CD14-positive monocyte (primary cell): Measurements from ENCODE around the gene CORT. TPM values are rescaled to one million over a fixed set of nuclear protein-coding genes. Genes with fewer than 3 reads are reported as not detected.

ENCODE experiments used
- DNase-seq, 3 donors: peaks; one replicate each; pipeline ENCODE4 v3.0.0-alpha.2; 2011 to 2022
- H2AFZ ChIP-seq: 2 replicates; pipeline ENCODE4 v1.6.0; 2012; ENCODE audit warnings: mild to moderate bottlenecking, low read depth, low read length, inconsistent platforms; ENCODE audit not compliant: insufficient read depth, poor library complexity, severe bottlenecking
- H3K27ac ChIP-seq, 2 donors: 1 replicate in 1 of 2; 2 replicates in 1 of 2; pipeline ENCODE4 v1.5.1; 2012 to 2013; ENCODE audit warnings: low read length in 2 of 2, control low read depth in 1 of 2, inconsistent platforms in 1 of 2, low read depth in 1 of 2, mild to moderate bottlenecking in 1 of 2
- H3K27me3 ChIP-seq, 2 donors: one replicate each; pipeline versions ENCODE4 v1.6.0 to v1.6.1; 2011 to 2013; ENCODE audit warnings: low read length in 2 of 2; ENCODE audit not compliant: control insufficient read depth in 2 of 2, insufficient read depth in 2 of 2
- H3K36me3 ChIP-seq, 2 donors: replicated peaks in 1 of 2; 1 replicate in 1 of 2; 2 replicates in 1 of 2; pipeline versions ENCODE4 v1.5.1 to v1.6.1; 2012 to 2013; ENCODE audit warnings: low read length in 2 of 2, control low read depth in 1 of 2, inconsistent platforms in 1 of 2, mild to moderate bottlenecking in 1 of 2; ENCODE audit not compliant: insufficient read depth in 2 of 2, control insufficient read depth in 1 of 2
- H3K4me1 ChIP-seq, 2 donors: 1 replicate in 1 of 2; 2 replicates in 1 of 2; pipeline versions ENCODE4 v1.5.1 to v1.6.1; 2012 to 2013; ENCODE audit warnings: low read length in 2 of 2, control low read depth in 1 of 2, inconsistent platforms in 1 of 2, mild to moderate bottlenecking in 1 of 2, moderate library complexity in 1 of 2; ENCODE audit not compliant: insufficient read depth in 2 of 2, control insufficient read depth in 1 of 2
- H3K4me2 ChIP-seq: replicated peaks from 2 replicates; pipeline ENCODE3; 2012; ENCODE audit warnings: low read length, moderate library complexity, mild to moderate bottlenecking; ENCODE audit not compliant: poor library complexity, severe bottlenecking; ENCODE audit errors: extremely low read depth
- H3K4me3 ChIP-seq, 3 experiments: fragments of 200-600 bp in 1 of 3; sonication (generic) in 1 of 3; replicated peaks in 1 of 3; 1 replicate in 2 of 3; 2 replicates in 1 of 3; pipeline ENCODE4 v1.5.1; 2011 to 2013; ENCODE audit warnings: low read length in 3 of 3, mild to moderate bottlenecking in 3 of 3, control low read depth in 2 of 3, low read depth in 2 of 3, inconsistent platforms in 1 of 3, moderate library complexity in 1 of 3
- H3K79me2 ChIP-seq: 2 replicates; pipeline ENCODE4 v1.6.0; 2012; ENCODE audit warnings: mild to moderate bottlenecking, control low read depth, inconsistent platforms, low read length, moderate library complexity; ENCODE audit not compliant: insufficient read depth
- H3K9ac ChIP-seq: 2 replicates; pipeline ENCODE4 v1.6.0; 2017; ENCODE audit warnings: low read length, mild to moderate bottlenecking; ENCODE audit not compliant: insufficient read depth, poor library complexity, severe bottlenecking
- H3K9me3 ChIP-seq, 2 donors: replicated peaks in 1 of 2; 1 replicate in 1 of 2; 2 replicates in 1 of 2; pipeline versions ENCODE4 v1.5.1 to v1.6.1; 2012 to 2013; ENCODE audit warnings: low read length in 2 of 2, control low read depth in 1 of 2; ENCODE audit not compliant: control insufficient read depth in 1 of 2, insufficient read depth in 1 of 2
- H4K20me1 ChIP-seq: 2 replicates; pipeline ENCODE4 v1.6.0; 2012; ENCODE audit warnings: mild to moderate bottlenecking, low read length, control low read depth, moderate library complexity; ENCODE audit not compliant: insufficient read depth
- H3K27ac Mint-ChIP-seq, 7 donors: one replicate each; pipeline ENCODE4 v1.8.0; 2020; ENCODE audit warnings: mild to moderate bottlenecking in 7 of 7, mixed read lengths in 7 of 7, moderate library complexity in 6 of 7, inconsistent platforms in 2 of 7
- H3K27me3 Mint-ChIP-seq, 3 donors: one replicate each; pipeline ENCODE4 v1.8.0; 2021 to 2022; ENCODE audit warnings: low read depth in 3 of 3, mild to moderate bottlenecking in 3 of 3, mixed read lengths in 3 of 3, moderate library complexity in 3 of 3, inconsistent platforms in 1 of 3
- H3K36me3 Mint-ChIP-seq, 2 donors: one replicate each; pipeline ENCODE4 v1.8.0; 2020; ENCODE audit warnings: mixed read lengths in 2 of 2, inconsistent platforms in 1 of 2, mild to moderate bottlenecking in 1 of 2
- H3K4me1 Mint-ChIP-seq: one replicate; pipeline ENCODE4 v1.8.0; 2020; ENCODE audit warnings: mild to moderate bottlenecking, mixed read lengths
- H3K4me3 Mint-ChIP-seq, 2 donors: one replicate each; pipeline ENCODE4 v1.8.0; 2020; ENCODE audit warnings: mild to moderate bottlenecking in 2 of 2, mixed read lengths in 2 of 2, moderate library complexity in 1 of 2
- H3K9me3 Mint-ChIP-seq, 7 donors: one replicate each; pipeline ENCODE4 v1.8.0; 2020 to 2022; ENCODE audit warnings: mixed read lengths in 7 of 7, mild to moderate bottlenecking in 6 of 7, moderate library complexity in 6 of 7, inconsistent platforms in 2 of 7
- CTCF ChIP-seq: fragments of 200-600 bp; IDR thresholded peaks from one replicate; pipeline ENCODE4 v1.8.0; 2022; ENCODE audit warnings: antibody characterized with exemption, mild to moderate bottlenecking
- WGBS: methylation state at CpG from one replicate; pipeline ENCODE4 v1.1.5; 2013; ENCODE audit warnings: missing lambda C conversion rate; ENCODE audit not compliant: insufficient coverage; 5-methylcytosine and 5-hydroxymethylcytosine counted together
- intact Hi-C, 2 donors: fragments of 100-400 bp; cut with micrococcal nuclease; formaldehyde crosslinking; loops; one replicate each; pipeline versions ENCODE4 v1.15.0 to v1.15.1; 2023
- polyA plus RNA-seq, 3 donors: library from polyadenylated mRNA; depleted of rRNA in 1 of 3; unstranded in 2 of 3; stranded (reverse) in 1 of 3; fragments of 300-500 nt in 2 of 3; fragments of >200 nt in 1 of 3; fragmentation: Illumina TruSeq in 2 of 3; gene quantifications; 1 replicate in 2 of 3; 2 replicates in 1 of 3; pipeline ENCODE4 v1.2.3, GENCODE V29; 2012 to 2021

Gene CORT
- polyA plus RNA-seq, 3 donors: not detected

GRCh38 chr1:10429868-10430215 is 20.0 kb upstream of the CORT start:
- intact Hi-C loops: loop anchor here (1.0 to 5.0 kb wide), 5 partner anchors 15 to 64 kb away; partner anchors contain the start of genes DFFA (in 2 of the 2) and PEX14 (in 1 of the 2)
- Histone ChIP-seq H3K36me3 (no peaks in the 10 kb centered on the region), H4K20me1 (no peaks in the 10 kb centered on the region), H3K27ac (peak overlapping the region in 1 of 2 donors; percentile 54), H3K4me2 (peak overlapping the region; percentile 86), H2AFZ (peak overlapping the region; percentile 97), H3K4me3 (peak overlapping the region; percentile 37 to 84 (median 67)), H3K4me1 (peaks cover 25 to 40% of the 10 kb centered on the region in 2 donors), H3K9ac (peak overlapping the region; percentile 58), H3K9me3 (no peaks in the 10 kb centered on the region), H3K79me2 (no peaks in the 10 kb centered on the region), H3K27me3 (no peaks in the 10 kb centered on the region)
- Mint-ChIP-seq H3K4me3 (peak overlapping the region; percentile 88 to 92), H3K9me3 (peaks cover 0 to 5% (median 0%) of the 10 kb centered on the region in 7 donors), H3K27ac (peak overlapping the region; percentile 40 to 96 (median 87)), H3K4me1 (peaks cover 34% of the 10 kb centered on the region), H3K36me3 (peaks cover 5 to 8% of the 10 kb centered on the region in 2 donors), H3K27me3 (peaks cover 0 to 7% (median 1%) of the 10 kb centered on the region in 3 donors)
- peak; percentile 42 to 64 (median 47) for DNase-seq
- no peak for TF ChIP-seq CTCF
- 21% methylated on average over 12 of the region's 16 CpGs for WGBS

- H3K27ac ChIP-seq: peak within 1 kb of the TSS; percentile 41 to 54
- no peaks in the 10 kb centered on the region for H3K36me3 ChIP-seq
- peak within 1 kb of the TSS; percentile 37 to 84 (median 67) for H3K4me3 ChIP-seq
- DNase-seq: peak; percentile 83 to 87 (median 84)
- under 1% methylated on average over 95 of the region's 95 CpGs for WGBS
- no peaks in the 10 kb centered on the region for H3K9me3 ChIP-seq
- Mint-ChIP-seq H3K36me3 (peaks cover 5% of the 10 kb centered on the region in 2 donors), H3K27ac (peak within 1 kb of the TSS; percentile 72 to 96 (median 91)), H3K9me3 (peaks cover 0 to 5% (median 0%) of the 10 kb centered on the region in 7 donors), H3K4me1 (peaks cover 33% of the 10 kb centered on the region), H3K27me3 (peaks cover 0 to 5% (median 1%) of the 10 kb centered on the region in 3 donors), H3K4me3 (peak within 1 kb of the TSS; percentile 88 to 92)
- peak within 1 kb of the TSS; percentile 58 for H3K9ac ChIP-seq
- peak within 1 kb of the TSS; percentile 86 for H3K4me2 ChIP-seq
- TF ChIP-seq CTCF: peak; percentile 99
- H4K20me1 ChIP-seq: no peaks in the 10 kb centered on the region
- H3K4me1 ChIP-seq: peaks cover 25 to 40% of the 10 kb centered on the region in 2 donors
- H3K27me3 ChIP-seq: no peaks in the 10 kb centered on the region
- intact Hi-C loops: loop anchor here (1.0 to 5.0 kb wide), 4 partner anchors 42 to 64 kb away; partner anchors contain the start of genes DFFA (in 2 of the 2) and PEX14 (in 1 of the 2)
- no peaks in the 10 kb centered on the region for H3K79me2 ChIP-seq
- H2AFZ ChIP-seq: peak within 1 kb of the TSS; percentile 97
Measured at GRCh38 chr1:10430216-10431069, 19.4 kb upstream of the CORT start, which contains the start of gene CENPS. CENPS (plus strand) TSS chr1:10430433; CDS start chr1:10430518, 85 bp downstream.
